Activated effector memory CD4-positive, alpha-beta T cell treated with anti-CD3 and anti-CD28 coated beads, Interleukin-2, amount 50 U/mL, for 16 hours (primary cell): Measurements from ENCODE around the gene ICE1.
"Not testable (repeated sequence)": the region's sequence is repeated elsewhere in the genome, so short reads cannot be mapped to it uniquely, and the experiment has no call there.

ENCODE experiments used
- DNase-seq: peaks from one replicate; pipeline ENCODE4 v3.0.0-alpha.2; 2020

The ICE1 gene

GRCh38 chr5:5401095-5401494 lies 21.4 kb upstream of the ICE1 start:
- DNase-seq = no peak

GRCh38 chr5:5403741-5404140 lies 18.7 kb upstream of the ICE1 start:
- DNase-seq = no peak

GRCh38 chr5:5404381-5404780 lies 18.1 kb upstream of the ICE1 start:
- no peak for DNase-seq

GRCh38 chr5:5405441-5405840 lies 17.0 kb upstream of the ICE1 start:
- no peak for DNase-seq

GRCh38 chr5:5407924-5408323 lies 14.6 kb upstream of the ICE1 start:
- no peak for DNase-seq

- DNase-seq = no peak
Measured at GRCh38 chr5:5409151-5409810, 13.2 kb upstream of the ICE1 start.

- not testable (repeated sequence) for DNase-seq
Measured at GRCh38 chr5:5413856-5414255, 8.6 kb upstream of the ICE1 start.

GRCh38 chr5:5414999-5415398 lies 7.5 kb upstream of the ICE1 start:
- no peak for DNase-seq

GRCh38 chr5:5416733-5417132 lies 5.7 kb upstream of the ICE1 start:
- DNase-seq = no peak

- no peak for DNase-seq
Measured at GRCh38 chr5:5418006-5418405, 4.5 kb upstream of the ICE1 start.

GRCh38 chr5:5418764-5419163 lies 3.7 kb upstream of the ICE1 start:
- DNase-seq = no peak

- no peak for DNase-seq
Measured at GRCh38 chr5:5419291-5420210, 2.9 kb upstream of the ICE1 start.

- no peak for DNase-seq
Measured at GRCh38 chr5:5420251-5420650, 2.2 kb upstream of the ICE1 start.

GRCh38 chr5:5421149-5421960 lies 1.1 kb upstream of the ICE1 start:
- peak; percentile 68 for DNase-seq

GRCh38 chr5:5422819-5423515 lies 490 bp downstream of the ICE1 start:
- no peak for DNase-seq

- no peak for DNase-seq
Measured at GRCh38 chr5:5423586-5423985, 1.1 kb downstream of the ICE1 start.

GRCh38 chr5:5424736-5425135 lies 2.3 kb downstream of the ICE1 start:
- no peak for DNase-seq

GRCh38 chr5:5430136-5430535 lies 7.7 kb downstream of the ICE1 start:
- no peak for DNase-seq

- DNase-seq = no peak
Measured at GRCh38 chr5:5432020-5432707, 9.7 kb downstream of the ICE1 start.

- no peak for DNase-seq
Measured at GRCh38 chr5:5436203-5436760, 13.8 kb downstream of the ICE1 start.

GRCh38 chr5:5437227-5438172 lies 15.0 kb downstream of the ICE1 start:
- DNase-seq = no peak
